Smooth muscle cell (in vitro differentiated cells): ENCODE measurements around the gene ARVCF. TPM values are rescaled to one million over a fixed set of nuclear protein-coding genes. Genes with fewer than 3 reads are reported as not detected.

Experiments
- DNase-seq: peaks from one replicate; lab custom pipeline; 2025; ENCODE audit not compliant: unreplicated experiment; lab: John Stamatoyannopoulos, UW
- H2AFZ ChIP-seq: fragments of 200-600 bp; sonication (generic); 2 replicates; pipeline ENCODE4 v1.6.0; 2016; ENCODE audit warnings: antibody characterized with exemption, low read depth, mild to moderate bottlenecking
- H3F3A ChIP-seq: fragments of 200-600 bp; sonication (generic); 2 replicates; pipeline ENCODE4 v1.6.0; 2017; ENCODE audit warnings: antibody characterized with exemption, low read depth
- H3K27ac ChIP-seq: fragments of 200-600 bp; sonication (generic); 2 replicates; pipeline ENCODE4 v1.5.1; 2016; ENCODE audit warnings: low read depth, mild to moderate bottlenecking
- H3K27me3 ChIP-seq: fragments of 200-600 bp; sonication (generic); 2 replicates; pipeline ENCODE4 v1.6.1; 2016; ENCODE audit warnings: low read depth, mild to moderate bottlenecking
- H3K36me3 ChIP-seq: fragments of 200-600 bp; sonication (generic); 2 replicates; pipeline ENCODE4 v1.5.1; 2016; ENCODE audit warnings: low read depth
- H3K4me1 ChIP-seq: fragments of 200-600 bp; sonication (generic); 2 replicates; pipeline ENCODE4 v1.5.1; 2016; ENCODE audit warnings: low read depth
- H3K4me2 ChIP-seq: fragments of 200-600 bp; sonication (generic); 2 replicates; pipeline ENCODE4 v1.6.0; 2016; ENCODE audit warnings: mild to moderate bottlenecking
- H3K4me3 ChIP-seq: fragments of 200-600 bp; sonication (generic); 2 replicates; pipeline ENCODE4 v1.5.1; 2016; ENCODE audit warnings: mild to moderate bottlenecking
- H3K79me2 ChIP-seq: fragments of 200-600 bp; sonication (generic); 2 replicates; pipeline ENCODE4 v1.6.0; 2016; ENCODE audit warnings: low read depth, mild to moderate bottlenecking
- H3K9ac ChIP-seq: fragments of 200-600 bp; sonication (generic); 2 replicates; pipeline ENCODE4 v1.6.0; 2016; ENCODE audit warnings: low read depth
- H3K9me3 ChIP-seq: fragments of 200-600 bp; sonication (generic); replicated peaks from 2 replicates; pipeline ENCODE4 v1.5.1; 2016; ENCODE audit warnings: low read depth
- H4K20me1 ChIP-seq: fragments of 200-600 bp; sonication (generic); 2 replicates; pipeline ENCODE4 v1.6.0; 2016; ENCODE audit warnings: low read depth
- whole genome bisulfite sequencing: methylation state at CpG from one replicate; pipeline ENCODE4 v1.1.7; 2016; ENCODE audit warnings: low lambda C conversion rate; 5-methylcytosine and 5-hydroxymethylcytosine counted together
- polyA plus RNA-seq: library from polyadenylated mRNA; unstranded; fragments of >200 nt; fragmentation: Nextera tagmentation; extraction: Ambion mirVana; gene quantifications from 2 replicates; pipeline ENCODE4 v1.2.1, GENCODE V29; 2016
- total RNA-seq: library from RNA; depleted of rRNA; stranded (reverse); fragments of >200 nt; gene quantifications from 2 replicates; pipeline ENCODE4 v1.2.3, GENCODE V29; 2014
- TF ChIP-seq, protein P1 (sequence below): fragments of 200-600 bp; sonication (generic); IDR thresholded peaks from 2 replicates; pipeline ENCODE4 v1.5.1; 2017; ENCODE audit warnings: borderline replicate concordance, mild to moderate bottlenecking, antibody characterized with exemption; ENCODE audit not compliant: insufficient read depth, poor library complexity, severe bottlenecking

Gene ARVCF
- total and polyA plus RNA-seq, 2 experiments from 2014 or later, result 5.4 to 10.6 TPM

DNA sequence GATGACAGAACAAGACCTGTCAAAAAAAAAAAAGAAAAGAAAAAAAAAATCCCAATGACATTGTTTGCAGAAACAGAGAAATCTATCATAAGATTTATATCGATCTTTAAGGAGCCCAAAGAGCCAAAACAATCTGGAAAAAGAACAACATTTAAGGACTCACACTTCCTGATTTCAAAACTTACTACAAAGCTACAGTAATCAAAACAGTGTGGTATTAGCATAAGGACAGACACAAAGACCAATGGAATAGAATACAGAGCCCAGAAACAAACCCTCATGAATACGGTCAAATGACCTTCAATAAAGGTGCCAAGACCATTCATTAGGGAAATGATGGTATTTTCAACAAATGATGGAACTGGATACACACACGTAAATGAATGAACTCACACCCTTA lies 12.2 kb downstream of the ARVCF start:
- 93% methylated on average over 3 of the region's 3 CpGs for WGBS
- H2AFZ ChIP-seq, result no peak overlapping the region

DNA sequence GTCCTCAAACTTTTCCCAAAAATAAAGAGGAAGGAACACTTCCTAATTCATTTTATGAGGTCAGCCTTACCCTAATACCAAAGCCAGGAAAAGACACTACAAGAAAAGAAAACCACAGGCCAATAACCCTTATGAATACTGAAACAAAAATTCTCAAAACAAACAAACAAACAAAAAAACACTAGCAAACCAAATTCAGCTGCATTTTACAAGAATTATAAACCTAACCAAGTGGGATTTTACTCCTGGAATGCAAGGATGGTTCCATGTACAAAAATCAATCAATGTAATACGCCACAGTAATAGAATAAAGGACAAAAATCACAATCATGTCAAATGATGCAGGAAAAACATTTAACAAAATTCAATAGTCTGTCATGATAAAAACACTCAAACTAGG lies 13.3 kb downstream of the ARVCF start:
- no peak overlapping the region for H3K4me3 ChIP-seq
- no peaks in the 10 kb centered on the region for H3K79me2 ChIP-seq
- H3K9ac ChIP-seq, result no peak overlapping the region
- H3K36me3 ChIP-seq, result no peaks in the 10 kb centered on the region
- no peaks in the 10 kb centered on the region for H3K27me3 ChIP-seq
- peaks cover 16% of the 10 kb centered on the region for H3K9me3 ChIP-seq
- no peak overlapping the region for H3K4me2 ChIP-seq
- no peak overlapping the region for H3K27ac ChIP-seq
- H3F3A ChIP-seq, result peaks cover 10% of the 10 kb centered on the region
- TF ChIP-seq, protein P1, sequence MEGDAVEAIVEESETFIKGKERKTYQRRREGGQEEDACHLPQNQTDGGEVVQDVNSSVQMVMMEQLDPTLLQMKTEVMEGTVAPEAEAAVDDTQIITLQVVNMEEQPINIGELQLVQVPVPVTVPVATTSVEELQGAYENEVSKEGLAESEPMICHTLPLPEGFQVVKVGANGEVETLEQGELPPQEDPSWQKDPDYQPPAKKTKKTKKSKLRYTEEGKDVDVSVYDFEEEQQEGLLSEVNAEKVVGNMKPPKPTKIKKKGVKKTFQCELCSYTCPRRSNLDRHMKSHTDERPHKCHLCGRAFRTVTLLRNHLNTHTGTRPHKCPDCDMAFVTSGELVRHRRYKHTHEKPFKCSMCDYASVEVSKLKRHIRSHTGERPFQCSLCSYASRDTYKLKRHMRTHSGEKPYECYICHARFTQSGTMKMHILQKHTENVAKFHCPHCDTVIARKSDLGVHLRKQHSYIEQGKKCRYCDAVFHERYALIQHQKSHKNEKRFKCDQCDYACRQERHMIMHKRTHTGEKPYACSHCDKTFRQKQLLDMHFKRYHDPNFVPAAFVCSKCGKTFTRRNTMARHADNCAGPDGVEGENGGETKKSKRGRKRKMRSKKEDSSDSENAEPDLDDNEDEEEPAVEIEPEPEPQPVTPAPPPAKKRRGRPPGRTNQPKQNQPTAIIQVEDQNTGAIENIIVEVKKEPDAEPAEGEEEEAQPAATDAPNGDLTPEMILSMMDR, result no peak
- WGBS, result 97% methylated on average over 1 of the region's 1 CpG
- no peak for DNase-seq
- no peaks in the 10 kb centered on the region for H4K20me1 ChIP-seq
- no peak overlapping the region for H2AFZ ChIP-seq
- H3K4me1 ChIP-seq, result peaks cover 23% of the 10 kb centered on the region

More for the DNA sequence above, 12.2 kb downstream of the ARVCF start:
- peaks cover 16% of the 10 kb centered on the region for H3K9me3 ChIP-seq
- no peaks in the 10 kb centered on the region for H4K20me1 ChIP-seq
- no peak overlapping the region for H3K4me2 ChIP-seq
- H3K36me3 ChIP-seq, result no peaks in the 10 kb centered on the region
- H3K4me1 ChIP-seq, result peaks cover 11% of the 10 kb centered on the region
- no peaks in the 10 kb centered on the region for H3K79me2 ChIP-seq
- DNase-seq, result no peak
- no peak overlapping the region for H3K4me3 ChIP-seq
- no peak overlapping the region for H3K27ac ChIP-seq
- peaks cover 10% of the 10 kb centered on the region for H3F3A ChIP-seq
- no peak overlapping the region for H3K9ac ChIP-seq
- TF ChIP-seq, protein P1, result no peak
- no peaks in the 10 kb centered on the region for H3K27me3 ChIP-seq

DNA sequence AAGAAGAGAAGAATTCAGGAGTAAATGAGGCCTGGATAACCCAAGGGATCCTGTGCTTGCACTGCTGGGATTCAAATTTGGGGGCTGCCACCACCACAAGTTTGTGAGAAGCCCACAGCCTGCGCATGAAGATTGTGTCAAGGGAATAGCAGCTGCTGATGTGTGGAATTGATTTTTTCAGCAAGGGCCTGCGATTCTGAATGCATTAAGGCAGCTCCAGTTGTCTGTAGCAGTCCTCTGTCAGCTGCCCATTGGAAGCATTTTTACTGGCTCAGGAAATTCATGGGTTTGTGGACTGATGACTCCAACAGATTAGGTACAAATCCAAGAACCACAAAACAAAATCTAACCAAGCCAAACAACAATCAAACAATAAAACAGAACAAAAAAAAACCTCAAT lies 14.0 kb downstream of the ARVCF start:
- Histone ChIP-seq H3K27me3 (no peaks in the 10 kb centered on the region), H3K9me3 (peaks cover 16% of the 10 kb centered on the region), H3K4me1 (peaks cover 29% of the 10 kb centered on the region), H3K27ac (no peak overlapping the region), H2AFZ (no peak overlapping the region), H3K36me3 (no peaks in the 10 kb centered on the region), H3K79me2 (no peaks in the 10 kb centered on the region), H3K4me2 (peak overlapping the region; percentile 10), H4K20me1 (no peaks in the 10 kb centered on the region), H3F3A (peaks cover 10% of the 10 kb centered on the region), H3K4me3 (no peak overlapping the region), H3K9ac (no peak overlapping the region)
- DNase-seq, result no peak
- 40% methylated on average over 2 of the region's 2 CpGs for WGBS
- TF ChIP-seq, protein P1, result no peak

DNA sequence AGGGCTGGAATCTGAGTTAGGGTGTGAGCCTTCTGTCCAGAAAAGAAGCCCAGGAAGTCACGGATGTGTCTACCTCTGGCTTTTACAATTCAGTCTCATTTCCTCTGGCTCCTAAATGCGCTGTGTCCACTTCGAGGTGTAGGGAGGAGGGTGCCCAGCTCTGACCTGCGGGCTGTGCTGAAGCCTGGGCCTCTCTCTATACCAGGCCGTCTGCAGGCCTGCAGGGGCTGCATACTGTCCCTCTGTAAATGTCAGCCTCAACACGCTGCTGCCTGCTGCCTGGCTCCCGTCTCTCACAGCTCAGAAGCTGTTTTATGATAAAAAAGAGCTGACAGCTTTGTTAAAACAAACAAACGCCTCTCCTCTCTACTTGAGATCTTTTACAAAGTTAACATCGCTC lies 14.5 kb downstream of the ARVCF start:
- Histone ChIP-seq H3K4me2 (peak overlapping the region; percentile 10), H3K9me3 (peaks cover 16% of the 10 kb centered on the region), H3K27ac (no peak overlapping the region), H3K4me3 (no peak overlapping the region), H2AFZ (no peak overlapping the region), H3K27me3 (no peaks in the 10 kb centered on the region), H3K79me2 (no peaks in the 10 kb centered on the region), H3K9ac (no peak overlapping the region), H3K4me1 (peaks cover 33% of the 10 kb centered on the region), H3K36me3 (no peaks in the 10 kb centered on the region), H3F3A (peaks cover 10% of the 10 kb centered on the region), H4K20me1 (no peaks in the 10 kb centered on the region)
- WGBS, result 25% methylated on average over 9 of the region's 9 CpGs
- TF ChIP-seq, protein P1, result no peak
- DNase-seq, result no peak
